Stimulated activated CD8-positive, alpha-beta memory T cell treated with anti-CD3 and anti-CD28 coated beads, Interleukin-4, amount 100 ng/mL, for 24 hours (primary cell): Measurements from ENCODE around the gene SLC35F4.

ENCODE experiments used
- DNase-seq: peaks from one replicate; pipeline ENCODE4 v3.0.0-alpha.2; 2020; ENCODE audit warnings: low read depth

Gene SLC35F4

GRCh38 chr14:57848353-57848752 is 17.5 kb downstream of the SLC35F4 start:
- DNase-seq = no peak

GRCh38 chr14:57847706-57848105 is 18.2 kb downstream of the SLC35F4 start:
- DNase-seq = no peak

GRCh38 chr14:57847096-57847495 is 18.8 kb downstream of the SLC35F4 start:
- no peak for DNase-seq

GRCh38 chr14:57846596-57846995 is 19.3 kb downstream of the SLC35F4 start:
- DNase-seq = no peak

GRCh38 chr14:57845802-57846531 is 19.9 kb downstream of the SLC35F4 start:
- no peak for DNase-seq

- DNase-seq = no peak
Measured at GRCh38 chr14:57845316-57845715, 20.6 kb downstream of the SLC35F4 start.

- DNase-seq = no peak
Measured at GRCh38 chr14:57837267-57837666, 28.6 kb downstream of the SLC35F4 start.

GRCh38 chr14:57835766-57836165 is 30.1 kb downstream of the SLC35F4 start:
- DNase-seq = no peak

GRCh38 chr14:57834961-57835360 is 30.9 kb downstream of the SLC35F4 start:
- no peak for DNase-seq

GRCh38 chr14:57834001-57834598 is 31.8 kb downstream of the SLC35F4 start:
- DNase-seq = no peak

GRCh38 chr14:57833323-57833722 is 32.6 kb downstream of the SLC35F4 start:
- no peak for DNase-seq

- no peak for DNase-seq
Measured at GRCh38 chr14:57831981-57832380, 33.9 kb downstream of the SLC35F4 start.

- DNase-seq = no peak
Measured at GRCh38 chr14:57828713-57829112, 37.2 kb downstream of the SLC35F4 start.

GRCh38 chr14:57823015-57823660 is 42.8 kb downstream of the SLC35F4 start:
- DNase-seq = no peak

- no peak for DNase-seq
Measured at GRCh38 chr14:57822081-57822480, 43.8 kb downstream of the SLC35F4 start.

- DNase-seq = no peak
Measured at GRCh38 chr14:57820581-57820980, 45.3 kb downstream of the SLC35F4 start.

- DNase-seq = no peak
Measured at GRCh38 chr14:57818511-57818910, 47.4 kb downstream of the SLC35F4 start.

GRCh38 chr14:57816568-57817284 is 49.2 kb downstream of the SLC35F4 start:
- no peak for DNase-seq

GRCh38 chr14:57814726-57815125 is 51.2 kb downstream of the SLC35F4 start:
- DNase-seq = no peak

GRCh38 chr14:57812741-57813140 is 53.2 kb downstream of the SLC35F4 start:
- no peak for DNase-seq

- DNase-seq = no peak
Measured at GRCh38 chr14:57811998-57812546, 53.8 kb downstream of the SLC35F4 start.

- no peak for DNase-seq
Measured at GRCh38 chr14:57809808-57810207, 56.1 kb downstream of the SLC35F4 start.
